HG02981 (cell line): ENCODE results near the gene CLEC3B.
"Not testable (repeated sequence)": the region's sequence is repeated elsewhere in the genome, so short reads cannot be mapped to it uniquely, and the experiment has no call there.

Experiments
- ATAC-seq: cut with Tn5 transposase; IDR thresholded peaks from one replicate; pipeline ENCODE4 v1.9.1; 2021; ENCODE audit warnings: mild to moderate bottlenecking, moderate library complexity; ENCODE audit not compliant: unreplicated experiment

Gene CLEC3B

GRCh38 chr3:45033791-45034190 is 7.7 kb downstream of the CLEC3B start:
- ATAC-seq = no peak

GRCh38 chr3:45034612-45035252 is 8.6 kb downstream of the CLEC3B start:
- ATAC-seq = no peak

- no peak for ATAC-seq
Observed at GRCh38 chr3:45035441-45036301, 9.6 kb downstream of the CLEC3B start.

GRCh38 chr3:45037720-45038455 is 11.8 kb downstream of the CLEC3B start:
- peak; percentile 57 for ATAC-seq

- ATAC-seq = no peak
Observed at GRCh38 chr3:45041666-45042065, 15.6 kb downstream of the CLEC3B start.

- ATAC-seq = no peak
Observed at GRCh38 chr3:45042162-45042561, 16.1 kb downstream of the CLEC3B start.

GRCh38 chr3:45043728-45044299 is 17.7 kb downstream of the CLEC3B start:
- ATAC-seq = no peak

- no peak for ATAC-seq
Observed at GRCh38 chr3:45048244-45048643, 22.1 kb downstream of the CLEC3B start.

GRCh38 chr3:45049807-45050206 is 23.7 kb downstream of the CLEC3B start:
- ATAC-seq = no peak

- ATAC-seq = no peak
Observed at GRCh38 chr3:45051685-45052084, 25.6 kb downstream of the CLEC3B start.

GRCh38 chr3:45053805-45054195 is 27.7 kb downstream of the CLEC3B start:
- ATAC-seq = not testable (repeated sequence)

- no peak for ATAC-seq
Observed at GRCh38 chr3:45054196-45054857, 28.2 kb downstream of the CLEC3B start.

GRCh38 chr3:45055032-45055410 is 28.9 kb downstream of the CLEC3B start:
- ATAC-seq = no peak

GRCh38 chr3:45055411-45056143 is 29.5 kb downstream of the CLEC3B start:
- no peak for ATAC-seq

- ATAC-seq = no peak
Observed at GRCh38 chr3:45056608-45057301, 30.7 kb downstream of the CLEC3B start.

GRCh38 chr3:45057557-45057956 is 31.5 kb downstream of the CLEC3B start:
- ATAC-seq = no peak

GRCh38 chr3:45059132-45059531 is 33.0 kb downstream of the CLEC3B start:
- no peak for ATAC-seq

- ATAC-seq = no peak
Observed at GRCh38 chr3:45060165-45060892, 34.2 kb downstream of the CLEC3B start.

- ATAC-seq = no peak
Observed at GRCh38 chr3:45062697-45063070, 36.6 kb downstream of the CLEC3B start.
